Measurements from ENCODE around the gene COG2. TPM values are rescaled to one million over a fixed set of nuclear protein-coding genes. Genes with fewer than 3 reads are reported as not detected.
"Not testable (repeated sequence)": the region's sequence is repeated elsewhere in the genome, so short reads cannot be mapped to it uniquely, and the experiment has no call there.

Gene COG2
- total and polyA plus RNA-seq, 2 of the 13 experiments (the other 11 are each of a cell fraction or from before 2014, with no cell fraction given) = 16.8 to 36.3 TPM

DNA sequence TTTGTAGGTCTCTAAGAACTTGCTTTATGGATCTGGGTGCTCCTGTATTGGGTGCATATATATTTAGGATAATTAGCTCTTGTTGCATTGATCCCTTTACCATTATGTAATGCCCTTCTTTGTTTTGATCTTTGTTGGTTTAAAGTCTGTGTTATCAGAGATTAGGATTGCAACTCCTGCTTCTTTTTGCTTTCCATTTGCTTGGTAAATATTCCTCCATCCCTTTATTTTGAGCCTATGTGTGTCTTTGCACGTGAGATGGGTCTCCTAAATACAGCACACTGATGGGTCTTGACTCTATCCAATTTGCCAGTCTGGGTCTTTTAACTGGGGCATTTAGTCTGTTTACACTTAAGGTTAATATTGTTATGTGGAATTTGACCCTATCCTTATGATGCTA, 14.4 kb downstream of the COG2 start (continued):
- TF ChIP-seq, protein P1, sequence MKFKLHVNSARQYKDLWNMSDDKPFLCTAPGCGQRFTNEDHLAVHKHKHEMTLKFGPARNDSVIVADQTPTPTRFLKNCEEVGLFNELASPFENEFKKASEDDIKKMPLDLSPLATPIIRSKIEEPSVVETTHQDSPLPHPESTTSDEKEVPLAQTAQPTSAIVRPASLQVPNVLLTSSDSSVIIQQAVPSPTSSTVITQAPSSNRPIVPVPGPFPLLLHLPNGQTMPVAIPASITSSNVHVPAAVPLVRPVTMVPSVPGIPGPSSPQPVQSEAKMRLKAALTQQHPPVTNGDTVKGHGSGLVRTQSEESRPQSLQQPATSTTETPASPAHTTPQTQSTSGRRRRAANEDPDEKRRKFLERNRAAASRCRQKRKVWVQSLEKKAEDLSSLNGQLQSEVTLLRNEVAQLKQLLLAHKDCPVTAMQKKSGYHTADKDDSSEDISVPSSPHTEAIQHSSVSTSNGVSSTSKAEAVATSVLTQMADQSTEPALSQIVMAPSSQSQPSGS (CRISPR knock-in tag; IDR thresholded peaks at IDR 0.05) = 0 out of 2 replicates have a peak, but pooled peaks have one; percentile 25
- TF ChIP-seq ISL2 (CRISPR knock-in tag; IDR thresholded peaks at IDR 0.05) = peak; percentile 90
- peak; percentile 59; the same call in 1 of the 2 replicates for TF ChIP-seq ARNTL (CRISPR knock-in tag; IDR thresholded peaks at IDR 0.05)
- peak; percentile 36 for TF ChIP-seq HNF4A (CRISPR knock-in tag; IDR thresholded peaks at IDR 0.05)
- TF ChIP-seq CREM (IDR thresholded peaks at IDR 0.05) = peak; percentile 25; the same call in 1 of the 2 replicates
- TF ChIP-seq CREM (CRISPR knock-in tag; IDR thresholded peaks at IDR 0.05); CREB1 (IDR thresholded peaks at IDR 0.05); FOXA1 (IDR thresholded peaks at IDR 0.05): not testable (repeated sequence)
- TF ChIP-seq HDAC2 (CRISPR knock-in tag; IDR thresholded peaks at IDR 0.05) = 0 out of 2 replicates have a peak, but pooled peaks have one; percentile 23
- peak in 1 of 2 experiments; percentile 32; a peak in 1 of 4 replicates for TF ChIP-seq KLF16 (CRISPR knock-in tag; IDR thresholded peaks at IDR 0.05)
- TF ChIP-seq BCL6 (CRISPR knock-in tag; IDR thresholded peaks at IDR 0.05) = peak; percentile 70
- 0 out of 2 replicates have a peak, but pooled peaks have one; percentile 29 for TF ChIP-seq MIER3 (CRISPR knock-in tag; IDR thresholded peaks at IDR 0.05; ENCODE audit: borderline replicate concordance)
- 0 out of 2 replicates have a peak, but pooled peaks have one; percentile 26 for TF ChIP-seq PHF21A (CRISPR knock-in tag; IDR thresholded peaks at IDR 0.05)
- TF ChIP-seq GATAD2A (CRISPR knock-in tag; IDR thresholded peaks at IDR 0.05) = peak; percentile 84
- peak; percentile 50; the same call in 1 of the 2 replicates for TF ChIP-seq SOX5 (CRISPR knock-in tag; IDR thresholded peaks at IDR 0.05; ENCODE audit: borderline replicate concordance)
- peak; percentile 43; the same call in 1 of the 2 replicates for TF ChIP-seq CREB1 (CRISPR knock-in tag; IDR thresholded peaks at IDR 0.05)
- peak; percentile 20; the same call in 1 of the 2 replicates for TF ChIP-seq FOXA1 (CRISPR knock-in tag; IDR thresholded peaks at IDR 0.05)
- TF ChIP-seq, protein P2, sequence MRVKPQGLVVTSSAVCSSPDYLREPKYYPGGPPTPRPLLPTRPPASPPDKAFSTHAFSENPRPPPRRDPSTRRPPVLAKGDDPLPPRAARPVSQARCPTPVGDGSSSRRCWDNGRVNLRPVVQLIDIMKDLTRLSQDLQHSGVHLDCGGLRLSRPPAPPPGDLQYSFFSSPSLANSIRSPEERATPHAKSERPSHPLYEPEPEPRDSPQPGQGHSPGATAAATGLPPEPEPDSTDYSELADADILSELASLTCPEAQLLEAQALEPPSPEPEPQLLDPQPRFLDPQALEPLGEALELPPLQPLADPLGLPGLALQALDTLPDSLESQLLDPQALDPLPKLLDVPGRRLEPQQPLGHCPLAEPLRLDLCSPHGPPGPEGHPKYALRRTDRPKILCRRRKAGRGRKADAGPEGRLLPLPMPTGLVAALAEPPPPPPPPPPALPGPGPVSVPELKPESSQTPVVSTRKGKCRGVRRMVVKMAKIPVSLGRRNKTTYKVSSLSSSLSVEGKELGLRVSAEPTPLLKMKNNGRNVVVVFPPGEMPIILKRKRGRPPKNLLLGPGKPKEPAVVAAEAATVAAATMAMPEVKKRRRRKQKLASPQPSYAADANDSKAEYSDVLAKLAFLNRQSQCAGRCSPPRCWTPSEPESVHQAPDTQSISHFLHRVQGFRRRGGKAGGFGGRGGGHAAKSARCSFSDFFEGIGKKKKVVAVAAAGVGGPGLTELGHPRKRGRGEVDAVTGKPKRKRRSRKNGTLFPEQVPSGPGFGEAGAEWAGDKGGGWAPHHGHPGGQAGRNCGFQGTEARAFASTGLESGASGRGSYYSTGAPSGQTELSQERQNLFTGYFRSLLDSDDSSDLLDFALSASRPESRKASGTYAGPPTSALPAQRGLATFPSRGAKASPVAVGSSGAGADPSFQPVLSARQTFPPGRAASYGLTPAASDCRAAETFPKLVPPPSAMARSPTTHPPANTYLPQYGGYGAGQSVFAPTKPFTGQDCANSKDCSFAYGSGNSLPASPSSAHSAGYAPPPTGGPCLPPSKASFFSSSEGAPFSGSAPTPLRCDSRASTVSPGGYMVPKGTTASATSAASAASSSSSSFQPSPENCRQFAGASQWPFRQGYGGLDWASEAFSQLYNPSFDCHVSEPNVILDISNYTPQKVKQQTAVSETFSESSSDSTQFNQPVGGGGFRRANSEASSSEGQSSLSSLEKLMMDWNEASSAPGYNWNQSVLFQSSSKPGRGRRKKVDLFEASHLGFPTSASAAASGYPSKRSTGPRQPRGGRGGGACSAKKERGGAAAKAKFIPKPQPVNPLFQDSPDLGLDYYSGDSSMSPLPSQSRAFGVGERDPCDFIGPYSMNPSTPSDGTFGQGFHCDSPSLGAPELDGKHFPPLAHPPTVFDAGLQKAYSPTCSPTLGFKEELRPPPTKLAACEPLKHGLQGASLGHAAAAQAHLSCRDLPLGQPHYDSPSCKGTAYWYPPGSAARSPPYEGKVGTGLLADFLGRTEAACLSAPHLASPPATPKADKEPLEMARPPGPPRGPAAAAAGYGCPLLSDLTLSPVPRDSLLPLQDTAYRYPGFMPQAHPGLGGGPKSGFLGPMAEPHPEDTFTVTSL (CRISPR knock-in tag; IDR thresholded peaks at IDR 0.05; ENCODE audit: borderline replicate concordance) = peak; percentile 43; the same call in 1 of the 2 replicates
- TF ChIP-seq HDAC1 (CRISPR knock-in tag; IDR thresholded peaks at IDR 0.05) = peak; percentile 43; the same call in 1 of the 2 replicates
- TF ChIP-seq RARA (CRISPR knock-in tag; IDR thresholded peaks at IDR 0.05) = peak; percentile 39; the same call in 1 of the 2 replicates
- 0 out of 2 replicates have a peak, but pooled peaks have one; percentile 36 for TF ChIP-seq MED1 (CRISPR knock-in tag; IDR thresholded peaks at IDR 0.05)
- TF ChIP-seq, protein P3, sequence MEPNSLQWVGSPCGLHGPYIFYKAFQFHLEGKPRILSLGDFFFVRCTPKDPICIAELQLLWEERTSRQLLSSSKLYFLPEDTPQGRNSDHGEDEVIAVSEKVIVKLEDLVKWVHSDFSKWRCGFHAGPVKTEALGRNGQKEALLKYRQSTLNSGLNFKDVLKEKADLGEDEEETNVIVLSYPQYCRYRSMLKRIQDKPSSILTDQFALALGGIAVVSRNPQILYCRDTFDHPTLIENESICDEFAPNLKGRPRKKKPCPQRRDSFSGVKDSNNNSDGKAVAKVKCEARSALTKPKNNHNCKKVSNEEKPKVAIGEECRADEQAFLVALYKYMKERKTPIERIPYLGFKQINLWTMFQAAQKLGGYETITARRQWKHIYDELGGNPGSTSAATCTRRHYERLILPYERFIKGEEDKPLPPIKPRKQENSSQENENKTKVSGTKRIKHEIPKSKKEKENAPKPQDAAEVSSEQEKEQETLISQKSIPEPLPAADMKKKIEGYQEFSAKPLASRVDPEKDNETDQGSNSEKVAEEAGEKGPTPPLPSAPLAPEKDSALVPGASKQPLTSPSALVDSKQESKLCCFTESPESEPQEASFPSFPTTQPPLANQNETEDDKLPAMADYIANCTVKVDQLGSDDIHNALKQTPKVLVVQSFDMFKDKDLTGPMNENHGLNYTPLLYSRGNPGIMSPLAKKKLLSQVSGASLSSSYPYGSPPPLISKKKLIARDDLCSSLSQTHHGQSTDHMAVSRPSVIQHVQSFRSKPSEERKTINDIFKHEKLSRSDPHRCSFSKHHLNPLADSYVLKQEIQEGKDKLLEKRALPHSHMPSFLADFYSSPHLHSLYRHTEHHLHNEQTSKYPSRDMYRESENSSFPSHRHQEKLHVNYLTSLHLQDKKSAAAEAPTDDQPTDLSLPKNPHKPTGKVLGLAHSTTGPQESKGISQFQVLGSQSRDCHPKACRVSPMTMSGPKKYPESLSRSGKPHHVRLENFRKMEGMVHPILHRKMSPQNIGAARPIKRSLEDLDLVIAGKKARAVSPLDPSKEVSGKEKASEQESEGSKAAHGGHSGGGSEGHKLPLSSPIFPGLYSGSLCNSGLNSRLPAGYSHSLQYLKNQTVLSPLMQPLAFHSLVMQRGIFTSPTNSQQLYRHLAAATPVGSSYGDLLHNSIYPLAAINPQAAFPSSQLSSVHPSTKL (CRISPR knock-in tag; IDR thresholded peaks at IDR 0.05) = peak; percentile 74
- 0 out of 2 replicates have a peak, but pooled peaks have one; percentile 13 for TF ChIP-seq MIXL1 (CRISPR knock-in tag; IDR thresholded peaks at IDR 0.05)
